ENCODE measurements around the gene NFE2.
"Not testable (repeated sequence)": the region's sequence is repeated elsewhere in the genome, so short reads cannot be mapped to it uniquely, and the experiment has no call there.

DNA sequence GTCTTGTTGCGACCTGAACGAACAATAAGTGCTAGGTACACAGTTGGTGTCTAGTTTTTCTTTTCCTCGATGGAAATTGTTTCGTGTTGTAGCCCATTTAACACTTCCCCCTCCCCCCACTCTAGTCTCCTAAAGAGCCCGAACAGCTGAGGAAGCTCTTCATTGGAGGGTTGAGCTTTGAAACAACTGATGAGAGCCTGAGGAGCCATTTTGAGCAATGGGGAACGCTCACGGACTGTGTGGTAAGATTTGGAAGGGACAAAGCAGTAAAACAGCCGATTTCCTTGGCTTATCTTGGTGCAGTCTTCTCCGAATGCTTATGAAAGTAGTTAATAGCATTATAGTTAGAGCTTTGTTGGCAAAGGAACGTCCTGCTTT, 19.6 kb downstream of the NFE2 start:
- TF ChIP-seq, protein P1, sequence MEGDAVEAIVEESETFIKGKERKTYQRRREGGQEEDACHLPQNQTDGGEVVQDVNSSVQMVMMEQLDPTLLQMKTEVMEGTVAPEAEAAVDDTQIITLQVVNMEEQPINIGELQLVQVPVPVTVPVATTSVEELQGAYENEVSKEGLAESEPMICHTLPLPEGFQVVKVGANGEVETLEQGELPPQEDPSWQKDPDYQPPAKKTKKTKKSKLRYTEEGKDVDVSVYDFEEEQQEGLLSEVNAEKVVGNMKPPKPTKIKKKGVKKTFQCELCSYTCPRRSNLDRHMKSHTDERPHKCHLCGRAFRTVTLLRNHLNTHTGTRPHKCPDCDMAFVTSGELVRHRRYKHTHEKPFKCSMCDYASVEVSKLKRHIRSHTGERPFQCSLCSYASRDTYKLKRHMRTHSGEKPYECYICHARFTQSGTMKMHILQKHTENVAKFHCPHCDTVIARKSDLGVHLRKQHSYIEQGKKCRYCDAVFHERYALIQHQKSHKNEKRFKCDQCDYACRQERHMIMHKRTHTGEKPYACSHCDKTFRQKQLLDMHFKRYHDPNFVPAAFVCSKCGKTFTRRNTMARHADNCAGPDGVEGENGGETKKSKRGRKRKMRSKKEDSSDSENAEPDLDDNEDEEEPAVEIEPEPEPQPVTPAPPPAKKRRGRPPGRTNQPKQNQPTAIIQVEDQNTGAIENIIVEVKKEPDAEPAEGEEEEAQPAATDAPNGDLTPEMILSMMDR (IDR thresholded peaks at IDR 0.05; ENCODE audit: low read length), result not testable (repeated sequence)
- TF ChIP-seq EZH2 (IDR thresholded peaks at IDR 0.05; ENCODE audit: borderline replicate concordance, low read length), result not testable (repeated sequence)

Data from OCI-LY1 (cell line).